ENCODE measurements around the gene TRPM2.

Gene TRPM2

GRCh38 chr21:44439211-44439600, 85.8 kb downstream of the TRPM2 start:
- Histone ChIP-seq H3K9ac (ENCODE audit: low read length) (no peak overlapping the region), H3K27me3 (ENCODE audit: control insufficient read depth, insufficient read depth, low read length) (no peaks in the 10 kb centered on the region), H3K27ac (ENCODE audit: low read depth, low read length) (no peak overlapping the region), H3K4me1 (ENCODE audit: control insufficient read depth, insufficient read depth, low read length) (no peaks in the 10 kb centered on the region), H3K36me3 (ENCODE audit: control insufficient read depth, insufficient read depth, low read length) (no peaks in the 10 kb centered on the region), H3K9me3 (ENCODE audit: control insufficient read depth, insufficient read depth, low read depth, low read length) (no peaks in the 10 kb centered on the region), H3K4me3 (ENCODE audit: low read depth, low read length) (no peak overlapping the region)

DNA sequence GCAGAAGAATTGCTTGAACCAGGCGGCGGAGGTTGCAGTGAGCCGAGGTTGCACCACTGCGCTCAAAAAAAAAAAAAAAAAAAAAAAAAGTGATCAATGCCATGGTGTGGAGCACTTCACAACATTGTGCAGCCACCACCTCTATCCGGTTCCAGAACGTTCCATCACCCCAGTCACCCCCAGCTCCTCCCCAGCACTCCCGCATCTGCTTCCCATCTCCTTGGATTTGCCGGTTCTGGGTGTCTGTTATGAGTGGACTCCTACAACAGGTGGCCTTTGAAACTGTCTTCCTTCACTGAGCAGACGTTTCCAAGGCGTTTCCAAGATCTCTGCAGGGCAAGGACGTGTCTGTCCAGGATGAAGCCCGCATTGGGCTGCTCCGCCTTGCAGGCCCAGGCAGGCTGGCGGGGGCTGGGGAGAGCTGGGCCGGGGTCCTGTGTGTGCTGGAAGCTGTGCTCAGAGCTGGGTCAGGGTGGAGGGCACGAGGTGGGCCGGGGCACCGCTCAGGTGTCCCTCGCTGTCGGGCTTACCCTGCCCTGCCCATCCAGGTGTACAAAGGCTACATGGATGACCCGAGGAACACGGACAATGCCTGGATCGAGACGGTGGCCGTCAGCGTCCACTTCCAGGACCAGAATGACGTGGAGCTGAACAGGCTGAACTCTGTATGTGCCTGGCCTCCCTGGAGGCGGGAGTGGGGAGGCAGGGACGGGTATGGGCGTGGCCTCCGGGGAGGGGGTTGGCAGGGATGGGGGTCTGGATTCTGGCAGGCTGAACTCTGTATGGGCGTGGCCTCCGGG, 87.0 kb downstream of the TRPM2 start:
- Histone ChIP-seq H3K27ac (ENCODE audit: low read depth, low read length) (no peak overlapping the region), H3K9me3 (ENCODE audit: control insufficient read depth, insufficient read depth, low read depth, low read length) (no peaks in the 10 kb centered on the region), H3K4me3 (ENCODE audit: low read depth, low read length) (no peak overlapping the region), H3K9ac (ENCODE audit: low read length) (no peak overlapping the region), H3K36me3 (ENCODE audit: control insufficient read depth, insufficient read depth, low read length) (no peaks in the 10 kb centered on the region), H3K4me1 (ENCODE audit: control insufficient read depth, insufficient read depth, low read length) (no peaks in the 10 kb centered on the region), H3K27me3 (ENCODE audit: control insufficient read depth, insufficient read depth, low read length) (no peaks in the 10 kb centered on the region)

DNA sequence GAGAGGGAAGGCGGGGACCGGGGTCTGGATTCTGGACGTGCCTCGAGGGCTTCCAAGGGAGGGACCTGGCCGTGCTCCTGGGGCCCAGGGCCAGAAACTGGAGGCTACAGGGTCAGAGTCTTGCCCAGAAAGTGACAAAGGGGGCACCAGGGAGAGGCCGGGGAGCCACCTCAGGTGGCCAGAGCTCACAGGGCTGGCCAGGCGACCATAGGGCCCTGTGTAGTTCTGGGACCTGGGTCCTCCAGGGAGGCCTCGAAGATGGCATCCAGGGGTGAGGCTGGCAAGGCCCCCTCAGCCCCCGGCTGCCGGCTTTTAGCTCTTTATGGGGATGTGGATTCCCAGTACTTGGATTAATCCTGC, 87.6 kb downstream of the TRPM2 start:
- Histone ChIP-seq H3K4me1 (ENCODE audit: control insufficient read depth, insufficient read depth, low read length) (no peaks in the 10 kb centered on the region), H3K9me3 (ENCODE audit: control insufficient read depth, insufficient read depth, low read depth, low read length) (no peaks in the 10 kb centered on the region), H3K27me3 (ENCODE audit: control insufficient read depth, insufficient read depth, low read length) (no peaks in the 10 kb centered on the region), H3K36me3 (ENCODE audit: control insufficient read depth, insufficient read depth, low read length) (no peaks in the 10 kb centered on the region), H3K9ac (ENCODE audit: low read length) (no peak overlapping the region), H3K27ac (ENCODE audit: low read depth, low read length) (no peak overlapping the region), H3K4me3 (ENCODE audit: low read depth, low read length) (no peak overlapping the region)

GRCh38 chr21:44441581-44442265, 88.3 kb downstream of the TRPM2 start:
- H3K9ac ChIP-seq (ENCODE audit: low read length), result no peak overlapping the region
- no peaks in the 10 kb centered on the region for H3K9me3 ChIP-seq (ENCODE audit: control insufficient read depth, insufficient read depth, low read depth, low read length)
- no peaks in the 10 kb centered on the region for H3K4me1 ChIP-seq (ENCODE audit: control insufficient read depth, insufficient read depth, low read length)
- H3K4me3 ChIP-seq (ENCODE audit: low read depth, low read length), result no peak overlapping the region
- H3K36me3 ChIP-seq (ENCODE audit: control insufficient read depth, insufficient read depth, low read length), result no peaks in the 10 kb centered on the region
- H3K27me3 ChIP-seq (ENCODE audit: control insufficient read depth, insufficient read depth, low read length), result no peaks in the 10 kb centered on the region
- no peak overlapping the region for H3K27ac ChIP-seq (ENCODE audit: low read depth, low read length)

DNA sequence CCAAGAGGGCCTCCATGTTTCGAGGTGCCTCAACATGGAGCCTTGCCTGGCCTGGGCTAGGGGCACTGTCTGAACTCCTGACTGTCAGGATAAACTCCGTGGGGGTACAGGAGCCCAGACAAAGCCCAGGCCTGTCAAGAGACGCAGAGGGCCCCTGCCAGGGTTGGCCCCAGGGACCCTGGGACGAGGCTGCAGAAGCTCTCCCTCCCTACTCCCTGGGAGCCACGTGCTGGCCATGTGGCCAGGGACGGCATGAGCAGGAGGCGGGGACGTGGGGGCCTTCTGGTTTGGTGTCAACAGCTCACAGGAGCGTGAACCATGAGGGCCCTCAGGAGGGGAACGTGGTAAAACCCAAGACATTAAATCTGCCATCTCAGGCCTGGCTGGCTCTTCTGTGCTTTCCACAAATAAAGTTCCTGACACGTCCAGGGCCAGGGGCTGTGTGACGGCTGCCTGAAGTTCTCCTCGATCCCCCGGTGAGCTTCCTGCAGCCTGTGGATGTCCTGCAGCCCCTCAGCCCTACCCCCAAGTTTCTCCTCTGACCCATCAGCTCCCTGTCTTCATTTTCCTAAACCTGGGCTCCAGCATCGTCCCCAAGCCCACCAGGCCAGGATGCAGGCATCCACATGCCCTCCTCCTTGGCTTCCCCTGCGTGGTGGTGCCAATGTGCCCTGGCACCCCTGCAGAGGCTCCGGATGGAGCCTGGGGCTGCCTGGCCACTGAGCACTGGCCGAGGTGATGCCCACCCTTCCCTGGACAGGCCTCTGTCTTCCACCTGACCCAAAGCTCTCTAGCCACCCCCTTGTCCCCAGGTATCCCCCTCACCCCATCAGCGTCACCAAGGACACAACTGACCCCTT, 89.1 kb downstream of the TRPM2 start:
- H3K27me3 ChIP-seq (ENCODE audit: control insufficient read depth, insufficient read depth, low read length), result no peaks in the 10 kb centered on the region
- H3K27ac ChIP-seq (ENCODE audit: low read depth, low read length), result no peak overlapping the region
- no peaks in the 10 kb centered on the region for H3K9me3 ChIP-seq (ENCODE audit: control insufficient read depth, insufficient read depth, low read depth, low read length)
- no peaks in the 10 kb centered on the region for H3K36me3 ChIP-seq (ENCODE audit: control insufficient read depth, insufficient read depth, low read length)
- no peak overlapping the region for H3K9ac ChIP-seq (ENCODE audit: low read length)
- H3K4me1 ChIP-seq (ENCODE audit: control insufficient read depth, insufficient read depth, low read length), result no peaks in the 10 kb centered on the region
- H3K4me3 ChIP-seq (ENCODE audit: low read depth, low read length), result no peak overlapping the region

- no peaks in the 10 kb centered on the region for H3K4me1 ChIP-seq (ENCODE audit: control insufficient read depth, insufficient read depth, low read length)
Measured at GRCh38 chr21:44443291-44443890, 90.0 kb downstream of the TRPM2 start.

GRCh38 chr21:44443891-44444285, 90.5 kb downstream of the TRPM2 start:
- H3K4me1 ChIP-seq (ENCODE audit: control insufficient read depth, insufficient read depth, low read length), result no peaks in the 10 kb centered on the region
- no peaks in the 10 kb centered on the region for H3K27me3 ChIP-seq (ENCODE audit: control insufficient read depth, insufficient read depth, low read length)
- H3K9ac ChIP-seq (ENCODE audit: low read length), result no peak overlapping the region
- no peaks in the 10 kb centered on the region for H3K36me3 ChIP-seq (ENCODE audit: control insufficient read depth, insufficient read depth, low read length)
- H3K9me3 ChIP-seq (ENCODE audit: control insufficient read depth, insufficient read depth, low read depth, low read length), result no peaks in the 10 kb centered on the region
- H3K4me3 ChIP-seq (ENCODE audit: low read depth, low read length), result no peak overlapping the region
- H3K27ac ChIP-seq (ENCODE audit: low read depth, low read length), result no peak overlapping the region

More at GRCh38 chr21:44443291-44443890, 90.0 kb downstream of the TRPM2 start:
- no peaks in the 10 kb centered on the region for H3K27me3 ChIP-seq (ENCODE audit: control insufficient read depth, insufficient read depth, low read length)
- no peak overlapping the region for H3K9ac ChIP-seq (ENCODE audit: low read length)
- H3K4me3 ChIP-seq (ENCODE audit: low read depth, low read length), result no peak overlapping the region
- no peaks in the 10 kb centered on the region for H3K36me3 ChIP-seq (ENCODE audit: control insufficient read depth, insufficient read depth, low read length)
- H3K27ac ChIP-seq (ENCODE audit: low read depth, low read length), result no peak overlapping the region
- no peaks in the 10 kb centered on the region for H3K9me3 ChIP-seq (ENCODE audit: control insufficient read depth, insufficient read depth, low read depth, low read length)

GRCh38 chr21:44444286-44444931, 91.0 kb downstream of the TRPM2 start:
- Histone ChIP-seq H3K27me3 (ENCODE audit: control insufficient read depth, insufficient read depth, low read length) (no peaks in the 10 kb centered on the region), H3K9me3 (ENCODE audit: control insufficient read depth, insufficient read depth, low read depth, low read length) (no peaks in the 10 kb centered on the region), H3K4me3 (ENCODE audit: low read depth, low read length) (no peak overlapping the region)

DNA sequence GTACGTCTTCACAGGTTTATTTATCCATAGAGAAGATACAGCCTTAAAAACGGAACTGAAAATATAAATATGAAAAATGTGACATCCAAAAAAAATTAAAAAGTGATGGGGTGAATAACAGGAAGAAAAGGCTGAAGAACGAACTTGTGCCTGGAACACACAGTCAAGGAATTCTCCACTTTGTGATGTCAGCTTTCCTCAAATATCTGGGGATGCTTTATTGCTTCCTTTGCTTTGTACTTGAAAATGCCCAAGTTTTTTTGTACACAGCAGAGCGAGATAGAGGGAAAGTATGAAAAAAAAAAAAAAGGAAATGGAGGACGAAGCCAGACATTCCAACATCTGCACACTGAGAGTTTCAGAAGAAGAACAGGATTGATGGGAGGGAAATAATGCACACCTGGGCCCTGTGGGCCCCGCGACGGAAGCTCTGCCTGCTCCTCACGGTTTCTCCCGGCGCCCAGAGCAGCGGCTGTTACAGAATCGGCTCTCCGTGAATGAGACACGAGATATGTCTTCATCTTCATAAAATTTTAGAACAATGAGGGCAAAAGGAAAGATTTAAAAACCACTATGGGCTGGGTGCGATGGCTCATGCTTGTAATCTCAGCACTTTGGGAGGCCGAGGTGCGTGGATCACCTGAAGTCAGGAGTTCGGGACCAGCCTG, 91.9 kb downstream of the TRPM2 start:
- no peak overlapping the region for H3K9ac ChIP-seq (ENCODE audit: low read length)
- no peaks in the 10 kb centered on the region for H3K36me3 ChIP-seq (ENCODE audit: control insufficient read depth, insufficient read depth, low read length)
- H3K4me3 ChIP-seq (ENCODE audit: low read depth, low read length), result no peak overlapping the region
- H3K27me3 ChIP-seq (ENCODE audit: control insufficient read depth, insufficient read depth, low read length), result no peaks in the 10 kb centered on the region
- no peaks in the 10 kb centered on the region for H3K4me1 ChIP-seq (ENCODE audit: control insufficient read depth, insufficient read depth, low read length)
- no peaks in the 10 kb centered on the region for H3K9me3 ChIP-seq (ENCODE audit: control insufficient read depth, insufficient read depth, low read depth, low read length)
- no peak overlapping the region for H3K27ac ChIP-seq (ENCODE audit: low read depth, low read length)

More at GRCh38 chr21:44444286-44444931, 91.0 kb downstream of the TRPM2 start:
- no peaks in the 10 kb centered on the region for H3K36me3 ChIP-seq (ENCODE audit: control insufficient read depth, insufficient read depth, low read length)
- H3K9ac ChIP-seq (ENCODE audit: low read length), result no peak overlapping the region
- no peak overlapping the region for H3K27ac ChIP-seq (ENCODE audit: low read depth, low read length)
- H3K4me1 ChIP-seq (ENCODE audit: control insufficient read depth, insufficient read depth, low read length), result no peaks in the 10 kb centered on the region

- Histone ChIP-seq H3K9me3 (ENCODE audit: control insufficient read depth, insufficient read depth, low read depth, low read length) (no peaks in the 10 kb centered on the region), H3K4me3 (ENCODE audit: low read depth, low read length) (no peak overlapping the region), H3K4me1 (ENCODE audit: control insufficient read depth, insufficient read depth, low read length) (no peaks in the 10 kb centered on the region), H3K36me3 (ENCODE audit: control insufficient read depth, insufficient read depth, low read length) (no peaks in the 10 kb centered on the region), H3K27ac (ENCODE audit: low read depth, low read length) (no peak overlapping the region), H3K9ac (ENCODE audit: low read length) (no peak overlapping the region), H3K27me3 (ENCODE audit: control insufficient read depth, insufficient read depth, low read length) (no peaks in the 10 kb centered on the region)
Measured at GRCh38 chr21:44448651-44449131, 95.3 kb downstream of the TRPM2 start.

All from HUES6 (cell line).